ENCODE results near the gene SLC49A3. TPM values are rescaled to one million over a fixed set of nuclear protein-coding genes. Genes with fewer than 3 reads are reported as not detected.

Gene SLC49A3
- total RNA-seq, 1 donor = 3.9 TPM

DNA sequence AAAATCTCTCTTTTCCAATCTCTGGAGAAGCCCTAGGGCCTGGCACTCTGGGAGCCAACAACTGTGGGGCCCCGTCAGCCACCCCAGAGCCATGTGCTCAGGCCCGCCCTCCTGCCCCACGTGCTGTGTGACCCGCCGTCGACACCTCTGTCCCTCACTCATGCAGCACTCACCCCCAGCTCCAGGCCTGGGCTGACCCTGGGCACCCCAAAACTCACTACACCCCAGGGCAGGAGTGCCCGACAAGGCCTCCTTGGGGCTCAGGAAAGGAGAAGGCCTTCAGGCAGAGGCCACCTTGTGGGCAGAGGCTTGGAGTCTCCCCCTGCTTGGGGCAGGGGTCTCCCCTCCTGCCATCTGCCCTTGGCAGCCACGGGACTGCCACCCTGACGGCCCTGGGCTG, 8.9 kb downstream of the SLC49A3 start:
- H3K4me3 ChIP-seq (ENCODE audit: low read depth, low read length) = no peak overlapping the region
- TF ChIP-seq, protein P1, sequence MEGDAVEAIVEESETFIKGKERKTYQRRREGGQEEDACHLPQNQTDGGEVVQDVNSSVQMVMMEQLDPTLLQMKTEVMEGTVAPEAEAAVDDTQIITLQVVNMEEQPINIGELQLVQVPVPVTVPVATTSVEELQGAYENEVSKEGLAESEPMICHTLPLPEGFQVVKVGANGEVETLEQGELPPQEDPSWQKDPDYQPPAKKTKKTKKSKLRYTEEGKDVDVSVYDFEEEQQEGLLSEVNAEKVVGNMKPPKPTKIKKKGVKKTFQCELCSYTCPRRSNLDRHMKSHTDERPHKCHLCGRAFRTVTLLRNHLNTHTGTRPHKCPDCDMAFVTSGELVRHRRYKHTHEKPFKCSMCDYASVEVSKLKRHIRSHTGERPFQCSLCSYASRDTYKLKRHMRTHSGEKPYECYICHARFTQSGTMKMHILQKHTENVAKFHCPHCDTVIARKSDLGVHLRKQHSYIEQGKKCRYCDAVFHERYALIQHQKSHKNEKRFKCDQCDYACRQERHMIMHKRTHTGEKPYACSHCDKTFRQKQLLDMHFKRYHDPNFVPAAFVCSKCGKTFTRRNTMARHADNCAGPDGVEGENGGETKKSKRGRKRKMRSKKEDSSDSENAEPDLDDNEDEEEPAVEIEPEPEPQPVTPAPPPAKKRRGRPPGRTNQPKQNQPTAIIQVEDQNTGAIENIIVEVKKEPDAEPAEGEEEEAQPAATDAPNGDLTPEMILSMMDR (IDR thresholded peaks at IDR 0.05; ENCODE audit: insufficient read depth, low read depth, low read length) = no peak
- DNase-seq (ENCODE audit: low read depth) = no peak

DNA sequence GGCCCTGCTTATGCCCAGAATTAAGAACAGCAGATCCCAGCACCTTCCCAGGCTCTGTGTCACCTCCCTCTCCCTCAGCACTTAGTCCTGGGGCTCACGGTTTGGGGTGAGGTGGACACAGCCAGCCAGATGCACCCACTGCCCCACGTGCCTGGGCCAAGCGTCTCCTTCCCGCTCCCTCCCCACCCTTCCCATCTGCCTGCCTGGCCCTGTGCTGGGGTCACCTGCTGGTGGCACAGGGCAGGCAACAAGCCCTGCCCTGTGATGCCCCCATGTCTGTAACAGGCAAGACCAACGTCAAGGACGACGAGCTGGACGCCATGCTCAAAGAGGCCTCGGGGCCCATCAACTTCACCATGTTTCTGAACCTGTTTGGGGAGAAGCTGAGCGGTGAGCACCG, 9.3 kb downstream of the SLC49A3 start:
- TF ChIP-seq, protein P1 (IDR thresholded peaks at IDR 0.05; ENCODE audit: insufficient read depth, low read depth, low read length) = no peak
- no peak for DNase-seq (ENCODE audit: low read depth)

DNA sequence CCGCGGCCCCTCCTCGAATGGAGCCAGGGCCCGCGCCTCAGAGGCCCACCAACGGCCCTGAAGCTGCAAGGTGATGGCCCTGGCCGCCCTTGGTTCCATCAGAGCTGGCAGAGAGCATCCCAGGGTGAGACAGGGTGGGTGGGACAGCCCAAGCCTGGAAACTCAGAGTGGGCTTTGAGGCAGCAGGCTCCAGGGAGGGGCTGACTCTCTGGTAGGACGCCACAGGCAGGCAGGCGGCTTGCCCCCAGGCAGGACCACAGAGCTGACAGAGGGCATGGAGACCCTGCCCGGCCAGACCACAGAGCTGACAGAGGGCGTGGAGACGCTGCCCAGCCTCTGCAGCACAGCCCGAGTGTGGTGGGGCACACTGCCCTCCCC, 9.9 kb downstream of the SLC49A3 start:
- TF ChIP-seq, protein P1 (IDR thresholded peaks at IDR 0.05; ENCODE audit: insufficient read depth, low read depth, low read length) = no peak
- no peak overlapping the region for H3K4me3 ChIP-seq (ENCODE audit: low read depth, low read length)
- no peak for DNase-seq (ENCODE audit: low read depth)

More for the DNA sequence above, 9.3 kb downstream of the SLC49A3 start:
- no peak overlapping the region for H3K4me3 ChIP-seq (ENCODE audit: low read depth, low read length)

DNA sequence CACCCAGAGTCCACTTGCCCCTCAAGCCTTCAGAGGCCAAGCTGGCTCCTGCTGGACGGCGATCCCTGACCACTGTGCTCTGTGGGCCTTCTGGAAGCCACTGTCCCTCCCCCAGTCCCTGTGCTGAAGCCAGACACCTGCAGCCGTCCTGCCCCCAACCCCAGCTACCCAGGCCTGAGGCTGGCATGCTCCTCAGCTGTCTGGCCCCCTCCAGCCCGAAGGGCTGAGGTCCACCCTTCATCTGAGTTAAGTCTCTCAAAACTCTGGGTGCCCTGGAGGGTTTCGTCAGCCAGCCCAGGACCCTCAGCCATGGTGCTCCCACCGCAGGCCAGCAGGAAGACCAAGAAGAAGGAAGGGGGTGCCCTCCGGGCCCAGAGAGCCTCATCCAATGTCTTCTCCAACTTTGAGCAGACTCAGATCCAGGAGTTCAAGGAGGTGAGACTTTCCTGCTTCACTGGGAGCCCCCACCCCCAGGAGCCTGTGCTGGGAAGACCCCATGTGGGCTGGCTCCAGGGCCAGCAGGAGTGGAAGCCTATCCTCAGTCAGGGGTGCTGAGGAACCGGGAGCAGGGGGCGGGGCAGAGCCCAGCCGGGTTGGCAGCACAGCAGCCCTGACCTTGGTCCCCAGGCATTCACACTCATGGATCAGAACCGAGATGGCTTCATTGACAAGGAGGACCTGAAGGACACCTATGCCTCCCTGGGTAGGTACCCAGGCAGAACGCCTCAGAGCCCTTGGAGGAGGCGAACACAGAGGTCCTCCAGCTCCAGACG, 10.4 kb downstream of the SLC49A3 start:
- no peak for DNase-seq (ENCODE audit: low read depth)
- TF ChIP-seq, protein P1 (IDR thresholded peaks at IDR 0.05; ENCODE audit: insufficient read depth, low read depth, low read length) = no peak
- no peak overlapping the region for H3K4me3 ChIP-seq (ENCODE audit: low read depth, low read length)

DNA sequence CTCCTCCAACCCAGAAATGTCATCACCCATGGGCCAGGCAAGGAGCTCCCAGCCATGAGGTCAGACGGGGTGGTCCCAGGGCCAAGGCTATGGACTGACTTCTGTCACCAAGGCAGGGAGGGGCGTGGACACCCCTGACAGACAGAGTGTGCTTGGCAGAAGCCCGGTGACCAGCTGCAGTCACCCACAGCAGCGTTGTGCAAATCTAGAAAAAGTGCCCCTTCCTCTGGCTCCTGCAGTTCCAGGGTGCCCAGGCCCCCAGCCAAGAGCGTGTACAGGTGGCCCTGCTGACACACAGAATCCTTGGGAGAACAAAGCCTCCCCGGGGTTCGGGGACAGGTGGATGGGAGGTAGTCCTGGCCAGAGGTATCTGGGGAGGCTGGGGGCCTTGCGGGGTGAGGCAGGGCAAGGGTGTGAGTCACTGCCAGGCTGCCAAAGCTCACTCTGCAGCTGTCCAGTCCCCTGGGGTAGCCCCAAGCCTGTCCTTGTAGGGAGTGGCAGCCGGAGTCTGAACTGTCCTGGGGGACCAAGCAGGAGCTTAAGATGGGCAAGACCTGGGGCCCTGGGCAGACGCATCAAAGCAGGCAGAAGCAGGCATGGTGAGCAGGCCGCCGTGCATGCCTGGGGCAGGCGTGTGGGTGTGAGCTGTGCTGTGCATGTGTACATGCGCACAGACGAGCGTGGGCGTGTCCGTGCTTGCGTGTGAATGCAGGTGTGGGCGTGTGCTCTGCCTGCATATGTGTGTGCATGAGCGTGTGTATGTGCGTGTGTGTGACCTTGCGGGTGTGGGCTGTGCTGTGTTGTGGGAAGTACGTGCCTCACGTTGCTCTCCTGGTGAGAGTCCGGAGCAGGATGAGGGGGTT, 11.3 kb downstream of the SLC49A3 start:
- DNase-seq (ENCODE audit: low read depth) = no peak
- no peak overlapping the region for H3K4me3 ChIP-seq (ENCODE audit: low read depth, low read length)
- TF ChIP-seq, protein P1 (IDR thresholded peaks at IDR 0.05; ENCODE audit: insufficient read depth, low read depth, low read length) = no peak

DNA sequence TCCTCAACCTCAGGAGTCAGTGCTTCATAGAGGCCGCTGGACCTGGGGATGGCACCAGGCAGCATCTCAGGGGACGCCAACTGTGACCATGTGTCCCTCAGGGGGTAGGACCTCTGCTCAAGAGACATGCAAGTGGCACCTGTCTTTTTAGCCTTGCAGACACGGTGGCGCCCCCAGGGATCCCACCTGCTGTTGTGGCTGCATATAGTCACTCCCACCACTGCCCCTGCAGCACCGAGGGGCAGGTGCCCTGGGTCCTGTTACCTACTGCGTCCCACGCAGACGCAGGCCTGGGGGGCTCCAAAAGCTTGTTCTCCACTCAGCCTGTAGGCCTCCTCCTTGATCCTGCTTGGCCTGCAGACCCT, 12.1 kb downstream of the SLC49A3 start:
- no peak overlapping the region for H3K4me3 ChIP-seq (ENCODE audit: low read depth, low read length)
- TF ChIP-seq, protein P1 (IDR thresholded peaks at IDR 0.05; ENCODE audit: insufficient read depth, low read depth, low read length) = no peak
- no peak for DNase-seq (ENCODE audit: low read depth)

All from fibroblast of villous mesenchyme (primary cell).